NB4 (cell line): ENCODE measurements around the gene TSPAN2.

Experiments
- DNase-seq: peaks from one replicate; pipeline ENCODE4 v3.0.0; 2010; ENCODE audit warnings: low read depth
- H3K4me3 ChIP-seq: one replicate; pipeline ENCODE4 v1.5.1; 2011; ENCODE audit warnings: mild to moderate bottlenecking, low read depth, low read length, moderate library complexity
- CTCF ChIP-seq: IDR thresholded peaks from one replicate; pipeline ENCODE4 v1.5.1; 2012; ENCODE audit warnings: low read depth, low read length
- MAX ChIP-seq: IDR thresholded peaks from 2 replicates; pipeline ENCODE4 v1.6.1; 2011; ENCODE audit warnings: low read depth, low read length
- MYC ChIP-seq: IDR thresholded peaks from 2 replicates; pipeline ENCODE4 v1.6.1; 2011; ENCODE audit warnings: low read depth, low read length
- POLR2A ChIP-seq: IDR thresholded peaks from 2 replicates; pipeline ENCODE4 v1.6.1; 2011; ENCODE audit warnings: mild to moderate bottlenecking; ENCODE audit not compliant: insufficient read length; ENCODE audit errors: extremely low read depth

Gene TSPAN2

DNA sequence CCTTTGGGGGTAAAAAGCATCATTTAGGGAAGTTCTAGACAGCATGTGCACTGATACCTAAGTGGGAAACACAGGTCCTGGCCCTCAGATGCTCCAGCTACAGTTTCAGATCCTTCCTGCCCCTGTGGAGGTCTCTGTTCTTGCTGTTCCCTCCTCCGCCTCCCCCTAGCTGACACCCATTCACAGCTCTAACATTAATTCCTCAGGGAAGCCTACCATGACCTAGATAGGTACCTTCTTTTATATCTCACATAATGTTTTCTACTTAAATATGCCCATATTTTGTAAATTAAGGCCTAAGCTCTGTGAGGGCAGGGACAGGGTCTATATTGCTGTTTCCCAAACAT lies 11.3 kb downstream of the TSPAN2 start:
- no peak for DNase-seq
- TF ChIP-seq MAX (no peak), CTCF (no peak), MYC (no peak), POLR2A (no peak)
- H3K4me3 ChIP-seq, result no peak overlapping the region

- TF ChIP-seq CTCF, result no peak
- no peak for TF ChIP-seq POLR2A
- no peak for TF ChIP-seq MYC
- TF ChIP-seq MAX, result no peak
- H3K4me3 ChIP-seq, result no peak overlapping the region
- DNase-seq, result no peak
Measured at GRCh38 chr1:115077286-115077983, 11.9 kb downstream of the TSPAN2 start.

- H3K4me3 ChIP-seq, result no peak overlapping the region
- TF ChIP-seq CTCF (no peak), MYC (no peak), MAX (no peak), POLR2A (no peak)
- DNase-seq, result no peak
Measured at GRCh38 chr1:115076384-115076915, 12.9 kb downstream of the TSPAN2 start.

DNA sequence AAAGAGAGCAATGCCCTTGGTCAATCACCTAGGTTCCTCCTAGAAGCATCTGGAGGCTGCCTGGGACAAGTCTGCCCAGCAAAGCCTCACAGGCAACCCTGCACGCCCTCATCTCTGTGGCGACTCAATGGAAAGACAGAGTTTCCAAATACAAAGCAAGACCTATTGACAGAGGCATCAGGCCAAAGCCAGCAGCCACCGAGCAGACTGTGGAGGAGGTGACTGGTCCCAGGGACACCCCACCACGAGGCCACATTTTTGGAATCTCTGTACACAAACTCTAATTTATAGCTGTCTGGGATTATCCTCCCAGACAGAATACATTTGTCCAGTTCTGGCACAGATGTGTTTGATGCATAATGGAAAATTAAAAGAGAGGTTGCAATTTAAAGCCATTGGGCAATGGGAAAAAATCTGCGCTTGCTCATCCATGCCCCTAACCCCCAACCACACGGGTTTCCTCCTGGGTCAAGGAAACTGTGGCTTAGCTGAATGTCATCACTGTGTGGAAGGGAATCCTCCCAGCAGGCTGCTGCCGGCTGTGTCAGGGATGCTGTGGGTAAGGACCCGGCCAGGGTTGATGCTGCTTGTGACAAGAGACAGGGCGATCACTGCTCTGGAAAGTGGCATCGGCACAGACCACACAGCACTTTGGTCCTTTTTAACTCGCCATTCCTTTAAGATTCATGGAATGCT lies 14.3 kb downstream of the TSPAN2 start:
- no peak for DNase-seq
- TF ChIP-seq POLR2A, result no peak
- TF ChIP-seq MYC, result no peak
- H3K4me3 ChIP-seq, result no peak overlapping the region

GRCh38 chr1:115073298-115074087 lies 15.8 kb downstream of the TSPAN2 start:
- DNase-seq, result no peak
- H3K4me3 ChIP-seq, result no peak overlapping the region
- TF ChIP-seq POLR2A (no peak), CTCF (no peak), MYC (no peak), MAX (no peak)
